ENCODE results near the gene SOX6. TPM values are rescaled to one million over a fixed set of nuclear protein-coding genes. Genes with fewer than 3 reads are reported as not detected.

The SOX6 gene
- total RNA-seq (ENCODE audit: low replicate concordance): 0.12 and 8.0 TPM in 2 replicates

DNA sequence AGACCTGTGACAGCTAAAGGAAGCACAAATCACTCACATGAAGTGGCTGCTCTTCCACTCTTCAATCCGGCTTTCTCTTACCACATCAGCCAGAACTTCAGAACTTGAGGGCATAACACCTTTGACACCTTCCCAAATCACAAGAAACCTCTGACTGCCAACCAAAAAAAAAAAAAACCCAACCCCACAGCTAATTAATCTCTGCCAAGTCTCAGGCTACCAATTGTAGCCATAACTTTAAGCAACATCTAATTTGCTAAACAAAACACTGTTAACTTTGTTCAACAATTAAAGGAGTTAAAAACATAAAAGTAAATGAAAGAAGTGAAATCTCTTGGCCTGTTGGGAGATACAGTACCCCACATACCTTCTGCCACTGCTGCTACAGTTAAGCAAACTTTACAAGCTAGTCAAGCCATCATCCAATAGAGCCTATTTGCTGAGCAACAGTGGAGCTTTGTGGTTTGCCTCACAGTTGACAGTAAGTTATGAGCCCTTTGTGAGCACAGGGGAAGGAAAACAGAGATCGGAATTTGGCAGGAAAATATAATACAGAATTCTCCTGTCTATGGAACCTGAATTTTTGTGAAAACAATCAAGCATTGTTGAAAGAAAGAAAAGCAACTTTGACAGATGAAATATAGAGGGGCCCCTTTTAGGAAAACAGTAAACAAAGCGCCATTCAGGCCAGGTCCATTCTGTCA lies at the start of gene SOX6:
TSS of gene SOX6 (minus strand) at position 490 of the 704 bp plus-strand sequence. CDS start 15,298 bp downstream, outside the sequence.

